Measurements from ENCODE around the gene ATM.

The ATM gene

GRCh38 chr11:108324587-108324986 lies 101.7 kb downstream of the ATM start:
- Histone ChIP-seq H3K36me3 (peaks cover 64 to 86% (median 66%) of the 10 kb centered on the region in 3 donors), H3K4me3 (no peak overlapping the region), H3K27me3 (no peaks in the 10 kb centered on the region), H3K9me3 (no peaks in the 10 kb centered on the region), H3K4me1 (peaks cover 0 to under 1% (median 0%) of the 10 kb centered on the region in 4 donors), H3K27ac (no peak overlapping the region)
- intact Hi-C loops (cut with DNase I; ENCODE audit: low total_unique reads) = no loop called here
- DNase-seq = no peak
- no peak for TF ChIP-seq CTCF (IDR thresholded peaks at IDR 0.05)

- no peak overlapping the region for H3K4me3 ChIP-seq
- H3K27me3 ChIP-seq = no peaks in the 10 kb centered on the region
- no peaks in the 10 kb centered on the region for H3K9me3 ChIP-seq
- peaks cover 60 to 73% (median 71%) of the 10 kb centered on the region in 3 donors for H3K36me3 ChIP-seq
- no peak for TF ChIP-seq CTCF (IDR thresholded peaks at IDR 0.05)
- intact Hi-C loops (cut with DNase I; ENCODE audit: low total_unique reads) = no loop called here
- H3K4me1 ChIP-seq = no peaks in the 10 kb centered on the region
- H3K27ac ChIP-seq = no peak overlapping the region
- no peak for DNase-seq
Observed at GRCh38 chr11:108333403-108333899, 110.6 kb downstream of the ATM start.

GRCh38 chr11:108338750-108339149 lies 115.9 kb downstream of the ATM start:
- no peak for DNase-seq
- Histone ChIP-seq H3K9me3 (no peaks in the 10 kb centered on the region), H3K27ac (no peak overlapping the region), H3K36me3 (peaks cover 24 to 30% (median 29%) of the 10 kb centered on the region in 3 donors), H3K4me3 (no peak overlapping the region), H3K4me1 (no peaks in the 10 kb centered on the region), H3K27me3 (no peaks in the 10 kb centered on the region)
- intact Hi-C loops (cut with DNase I; ENCODE audit: low total_unique reads) = no loop called here
- TF ChIP-seq CTCF (IDR thresholded peaks at IDR 0.05) = no peak

DNA sequence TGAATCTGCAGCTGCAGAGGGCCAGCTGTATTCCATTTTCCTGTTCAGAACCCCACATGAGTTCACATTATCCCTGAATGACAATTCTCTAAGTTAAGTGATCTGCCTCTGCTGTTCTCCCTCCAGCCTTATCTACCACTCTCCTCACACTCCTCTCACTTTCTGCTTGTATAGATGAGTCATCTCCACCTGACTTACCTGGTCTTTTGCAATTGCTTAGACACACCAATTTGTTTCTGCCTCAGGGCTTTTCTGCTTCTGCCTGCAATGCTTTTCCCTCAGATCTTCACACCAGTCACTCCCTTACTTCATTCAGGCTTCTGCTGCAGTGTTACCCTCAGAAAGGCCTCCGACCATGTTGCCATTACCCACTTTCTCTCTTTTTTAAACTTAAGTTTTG lies 118.1 kb downstream of the ATM start:
- no peak overlapping the region for H3K27ac ChIP-seq
- H3K27me3 ChIP-seq = no peaks in the 10 kb centered on the region
- DNase-seq = no peak
- no peaks in the 10 kb centered on the region for H3K9me3 ChIP-seq
- H3K4me3 ChIP-seq = no peak overlapping the region
- TF ChIP-seq CTCF (IDR thresholded peaks at IDR 0.05) = no peak
- no peaks in the 10 kb centered on the region for H3K4me1 ChIP-seq
- peaks cover 17 to 27% (median 19%) of the 10 kb centered on the region in 3 donors for H3K36me3 ChIP-seq
- intact Hi-C loops (cut with DNase I; ENCODE audit: low total_unique reads) = no loop called here

- TF ChIP-seq CTCF (IDR thresholded peaks at IDR 0.05) = no peak
- intact Hi-C loops (cut with DNase I; ENCODE audit: low total_unique reads) = no loop called here
- no peak overlapping the region for H3K27ac ChIP-seq
Observed at GRCh38 chr11:108341654-108342053, 118.8 kb downstream of the ATM start.

DNA sequence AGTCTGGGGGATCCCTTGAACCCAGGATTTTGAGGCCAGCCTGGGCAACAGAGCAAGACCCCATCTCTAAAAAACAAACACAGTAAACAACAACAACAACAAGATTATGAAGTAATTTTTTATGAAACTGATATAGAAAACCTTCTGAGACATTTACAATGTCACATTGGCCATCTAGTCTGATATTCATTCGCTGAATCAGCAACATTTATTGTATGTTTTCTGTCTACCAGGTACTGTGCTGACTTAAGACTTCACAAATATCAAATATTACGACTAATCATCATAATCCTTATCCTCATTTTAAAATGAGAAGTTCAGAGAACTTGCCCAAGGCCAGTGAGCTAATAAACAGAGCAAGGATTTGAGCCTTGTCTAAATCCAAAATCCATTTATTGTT lies 120.8 kb downstream of the ATM start:
- intact Hi-C loops (cut with DNase I; ENCODE audit: low total_unique reads) = no loop called here
- Histone ChIP-seq H3K4me1 (no peaks in the 10 kb centered on the region), H3K27ac (no peak overlapping the region), H3K9me3 (no peaks in the 10 kb centered on the region), H3K27me3 (no peaks in the 10 kb centered on the region), H3K36me3 (peaks cover 18 to 25% (median 21%) of the 10 kb centered on the region in 3 donors), H3K4me3 (no peak overlapping the region)
- DNase-seq = no peak
- TF ChIP-seq CTCF (IDR thresholded peaks at IDR 0.05) = no peak

More at GRCh38 chr11:108341654-108342053, 118.8 kb downstream of the ATM start:
- Histone ChIP-seq H3K4me1 (no peaks in the 10 kb centered on the region), H3K27me3 (no peaks in the 10 kb centered on the region), H3K4me3 (no peak overlapping the region), H3K36me3 (peaks cover 16 to 24% (median 19%) of the 10 kb centered on the region in 3 donors), H3K9me3 (no peaks in the 10 kb centered on the region)
- no peak for DNase-seq
